ENCODE results near the gene ADGRV1. TPM values are rescaled to one million over a fixed set of nuclear protein-coding genes. Genes with fewer than 3 reads are reported as not detected.
"Not testable (repeated sequence)": the region's sequence is repeated elsewhere in the genome, so short reads cannot be mapped to it uniquely, and the experiment has no call there.

Gene ADGRV1
- polyA plus RNA-seq, 1 donor from 2014 or later: 3.7 TPM

DNA sequence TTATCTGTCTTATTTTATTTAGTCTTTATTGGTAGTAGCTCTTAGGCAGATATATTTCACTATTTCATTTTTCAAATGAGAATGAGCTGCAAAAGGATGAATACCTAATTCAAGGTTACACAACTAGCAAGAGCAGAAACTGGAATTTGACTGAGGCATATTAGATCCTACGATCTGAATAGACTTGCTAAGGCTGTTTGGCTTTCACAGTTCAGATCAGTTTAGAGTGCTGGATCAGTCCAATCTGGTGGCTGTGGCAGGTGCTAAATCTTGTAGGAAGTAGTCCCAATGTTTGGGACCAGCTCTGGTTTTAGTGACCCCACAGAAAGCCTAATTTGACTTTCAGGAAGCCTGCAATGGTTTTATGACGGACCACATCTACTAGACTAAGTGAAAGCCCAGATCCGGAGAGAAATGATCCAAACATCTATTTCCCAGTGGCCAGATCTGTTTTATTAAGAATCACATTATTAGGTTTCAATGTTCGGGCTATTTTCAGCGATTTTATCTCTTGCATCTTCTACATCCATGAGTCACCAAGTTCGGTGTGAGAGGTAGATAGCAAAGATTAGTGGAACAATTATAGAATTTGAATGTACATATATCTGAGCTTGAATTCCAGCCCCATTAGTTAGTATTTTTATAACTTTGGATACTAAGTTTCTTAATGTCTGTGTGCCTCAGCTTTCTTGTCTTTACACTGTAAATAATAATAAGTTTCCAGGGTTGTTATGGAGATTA is 359.5 kb downstream of the ADGRV1 start:
- Histone ChIP-seq H3K9me3 (ENCODE audit: low read length) (no peaks in the 10 kb centered on the region), H3K27me3 (ENCODE audit: insufficient read depth, low read depth, low read length) (no peaks in the 10 kb centered on the region), H3K36me3 (ENCODE audit: insufficient read depth, low read length) (no peaks in the 10 kb centered on the region), H3K4me2 (ENCODE audit: low read length) (no peak overlapping the region), H3K79me2 (replicated peaks; ENCODE audit: insufficient read depth, low read length) (no peaks in the 10 kb centered on the region), H3K27ac (ENCODE audit: low read length) (no peak overlapping the region), H3K4me3 (ENCODE audit: low read length) (no peak overlapping the region), H2AFZ (ENCODE audit: low read depth, low read length) (no peak overlapping the region), H4K20me1 (ENCODE audit: insufficient read depth) (no peaks in the 10 kb centered on the region), H3F3A (ENCODE audit: insufficient read depth, low read length, poor library complexity, severe bottlenecking) (no peaks in the 10 kb centered on the region), H3K9ac (ENCODE audit: low read length) (no peak overlapping the region), H3K9me2 (ENCODE audit: insufficient read depth, low read length) (no peaks in the 10 kb centered on the region)
- no peak for TF ChIP-seq MXI1 (conservative IDR thresholded peaks at IDR 0.05; ENCODE audit: poor library complexity, severe bottlenecking)
- TF ChIP-seq CTCF (IDR thresholded peaks at IDR 0.05; ENCODE audit: poor library complexity, severe bottlenecking): no peak
- no peak for TF ChIP-seq EP300 (conservative IDR thresholded peaks at IDR 0.05; ENCODE audit: poor library complexity, severe bottlenecking)
- no peak for TF ChIP-seq EZH2 (IDR thresholded peaks at IDR 0.05; ENCODE audit: borderline replicate concordance, insufficient read depth, low read length, poor library complexity, severe bottlenecking)
- no peak for TF ChIP-seq REST (IDR thresholded peaks at IDR 0.05; ENCODE audit: borderline replicate concordance)
- TF ChIP-seq TAF1 (IDR thresholded peaks at IDR 0.05; ENCODE audit: low read depth): no peak
- no peak for TF ChIP-seq SMC3 (conservative IDR thresholded peaks at IDR 0.05; ENCODE audit: poor library complexity)
- TF ChIP-seq RAD21 (conservative IDR thresholded peaks at IDR 0.05): no peak
- TF ChIP-seq POLR2AphosphoS5 (IDR thresholded peaks at IDR 0.05): no peak

DNA sequence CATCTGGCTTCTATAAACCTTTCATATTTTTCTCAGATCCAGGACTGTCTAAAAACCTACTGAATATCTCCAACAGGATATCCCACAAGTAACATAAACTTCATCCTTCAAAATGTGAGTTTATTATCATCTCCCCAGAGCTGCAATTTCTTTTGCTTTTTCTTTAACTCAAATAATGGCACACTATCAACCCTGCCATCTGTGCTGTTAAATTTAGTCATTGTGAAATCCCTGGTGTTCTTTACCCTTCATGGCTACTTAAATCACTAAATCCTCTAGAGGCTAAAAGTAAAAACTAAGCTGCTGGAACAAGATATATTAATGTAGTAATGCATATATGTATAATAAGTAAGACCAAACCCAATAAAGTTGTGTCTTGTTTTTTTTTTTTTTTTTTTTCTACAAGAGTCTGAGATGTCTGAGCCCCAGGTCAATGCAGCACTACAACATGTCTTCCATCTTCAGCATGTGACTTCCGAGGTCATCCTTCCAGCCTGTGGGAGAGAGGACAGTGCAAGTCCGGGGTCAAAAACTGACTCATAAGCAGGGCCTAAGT is 362.9 kb downstream of the ADGRV1 start:
- H3K27me3 ChIP-seq (ENCODE audit: insufficient read depth, low read depth, low read length): no peaks in the 10 kb centered on the region
- TF ChIP-seq RAD21 (conservative IDR thresholded peaks at IDR 0.05): no peak
- TF ChIP-seq TAF1 (IDR thresholded peaks at IDR 0.05; ENCODE audit: low read depth): no peak
- no peak for TF ChIP-seq POLR2AphosphoS5 (IDR thresholded peaks at IDR 0.05)
- no peak for TF ChIP-seq EP300 (conservative IDR thresholded peaks at IDR 0.05; ENCODE audit: poor library complexity, severe bottlenecking)
- TF ChIP-seq SMC3 (conservative IDR thresholded peaks at IDR 0.05; ENCODE audit: poor library complexity): no peak
- no peak for TF ChIP-seq REST (IDR thresholded peaks at IDR 0.05; ENCODE audit: borderline replicate concordance)
- no peak for TF ChIP-seq EZH2 (IDR thresholded peaks at IDR 0.05; ENCODE audit: borderline replicate concordance, insufficient read depth, low read length, poor library complexity, severe bottlenecking)
- TF ChIP-seq CTCF (IDR thresholded peaks at IDR 0.05; ENCODE audit: poor library complexity, severe bottlenecking): no peak
- no peak for TF ChIP-seq MXI1 (conservative IDR thresholded peaks at IDR 0.05; ENCODE audit: poor library complexity, severe bottlenecking)
- no peaks in the 10 kb centered on the region for H3F3A ChIP-seq (ENCODE audit: insufficient read depth, low read length, poor library complexity, severe bottlenecking)
- H3K4me2 ChIP-seq (ENCODE audit: low read length): no peak overlapping the region
- H4K20me1 ChIP-seq (ENCODE audit: insufficient read depth): no peaks in the 10 kb centered on the region
- H3K27ac ChIP-seq (ENCODE audit: low read length): no peak overlapping the region
- no peak overlapping the region for H3K4me3 ChIP-seq (ENCODE audit: low read length)
- no peaks in the 10 kb centered on the region for H3K36me3 ChIP-seq (ENCODE audit: insufficient read depth, low read length)
- no peak overlapping the region for H2AFZ ChIP-seq (ENCODE audit: low read depth, low read length)
- H3K9me3 ChIP-seq (ENCODE audit: low read length): no peaks in the 10 kb centered on the region
- no peak overlapping the region for H3K9ac ChIP-seq (ENCODE audit: low read length)
- no peaks in the 10 kb centered on the region for H3K79me2 ChIP-seq (replicated peaks; ENCODE audit: insufficient read depth, low read length)
- no peaks in the 10 kb centered on the region for H3K9me2 ChIP-seq (ENCODE audit: insufficient read depth, low read length)

DNA sequence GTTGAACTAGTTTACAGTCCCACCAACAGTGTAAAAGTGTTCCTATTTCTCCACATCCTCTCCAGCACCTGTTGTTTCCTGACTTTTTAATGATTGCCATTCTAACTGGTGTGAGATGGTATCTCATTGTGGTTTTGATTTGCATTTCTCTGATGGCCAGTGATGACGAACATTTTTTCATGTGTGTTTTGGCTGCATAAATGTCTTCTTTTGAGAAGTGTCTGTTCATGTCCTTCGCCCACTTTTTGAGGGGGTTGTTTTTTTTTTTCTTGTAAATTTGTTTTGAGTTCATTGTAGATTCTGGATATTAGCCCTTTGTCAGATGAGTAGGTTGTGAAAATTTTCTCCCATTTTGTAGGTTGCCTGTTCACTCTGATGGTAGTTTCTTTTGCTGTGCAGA is 365.6 kb downstream of the ADGRV1 start:
- H4K20me1 ChIP-seq (ENCODE audit: insufficient read depth); H3K4me3 ChIP-seq (ENCODE audit: low read length); H3F3A ChIP-seq (ENCODE audit: insufficient read depth, low read length, poor library complexity, severe bottlenecking); H3K27ac ChIP-seq (ENCODE audit: low read length); H3K9me3 ChIP-seq (ENCODE audit: low read length); H3K79me2 ChIP-seq (replicated peaks; ENCODE audit: insufficient read depth, low read length); H3K4me2 ChIP-seq (ENCODE audit: low read length); H3K27me3 ChIP-seq (ENCODE audit: insufficient read depth, low read depth, low read length); H3K36me3 ChIP-seq (ENCODE audit: insufficient read depth, low read length); H3K9ac ChIP-seq (ENCODE audit: low read length); H2AFZ ChIP-seq (ENCODE audit: low read depth, low read length); H3K9me2 ChIP-seq (ENCODE audit: insufficient read depth, low read length): not testable (repeated sequence)

All from neural cell (in vitro differentiated cells).